Right hindlimb (tissue), 1 donor: ENCODE data around the gene DIS3.
"Not testable (repeated sequence)": the region's sequence is repeated elsewhere in the genome, so short reads cannot be mapped to it uniquely, and the experiment has no call there.

ENCODE experiments used
- DNase-seq: peaks from one replicate; pipeline ENCODE4 v3.0.0-alpha.2; 2018

The DIS3 gene

GRCh38 chr13:72781451-72782439, at the start of gene DIS3, which contains the start of gene PIBF1:
Gene DIS3 (minus strand): TSS chr13:72781900. CDS start chr13:72781832, 68 bp downstream.
Gene PIBF1 (plus strand): TSS chr13:72782133. CDS start chr13:72783470, 1,337 bp downstream.
- peak; percentile 99 for DNase-seq

- DNase-seq = no peak
These were observed 42.0 kb upstream of the DIS3 start for GRCh38 chr13:72823724-72824123.

- no peak for DNase-seq
These were observed 41.4 kb upstream of the DIS3 start for GRCh38 chr13:72823081-72823480.

- DNase-seq = no peak
These were observed 39.2 kb upstream of the DIS3 start for GRCh38 chr13:72820898-72821279.

GRCh38 chr13:72820156-72820897, 38.6 kb upstream of the DIS3 start:
- no peak for DNase-seq

GRCh38 chr13:72808917-72809500, 27.3 kb upstream of the DIS3 start:
- no peak for DNase-seq

GRCh38 chr13:72806514-72806913, 24.8 kb upstream of the DIS3 start:
- DNase-seq = not testable (repeated sequence)

- DNase-seq = no peak
These were observed 24.1 kb upstream of the DIS3 start for GRCh38 chr13:72805676-72806346.

- no peak for DNase-seq
These were observed 22.6 kb upstream of the DIS3 start for GRCh38 chr13:72804301-72804700.

- DNase-seq = no peak
These were observed 17.1 kb upstream of the DIS3 start for GRCh38 chr13:72798817-72799216.

GRCh38 chr13:72792640-72793039, 10.9 kb upstream of the DIS3 start:
- no peak for DNase-seq

- DNase-seq = no peak
These were observed 7.1 kb upstream of the DIS3 start for GRCh38 chr13:72788831-72789230.

GRCh38 chr13:72784679-72785078, 3.0 kb upstream of the DIS3 start:
- not testable (repeated sequence) for DNase-seq

GRCh38 chr13:72782717-72783116, 1.0 kb upstream of the DIS3 start:
- DNase-seq = no peak

- DNase-seq = no peak
These were observed 7.7 kb downstream of the DIS3 start for GRCh38 chr13:72774019-72774418.

- no peak for DNase-seq
These were observed 18.3 kb downstream of the DIS3 start for GRCh38 chr13:72763411-72763810.

- DNase-seq = no peak
These were observed 21.5 kb downstream of the DIS3 start for GRCh38 chr13:72760189-72760588.

GRCh38 chr13:72757792-72758535, 23.7 kb downstream of the DIS3 start:
- no peak for DNase-seq

GRCh38 chr13:72754111-72754510, 27.6 kb downstream of the DIS3 start:
- DNase-seq = no peak

GRCh38 chr13:72751220-72751619, 30.5 kb downstream of the DIS3 start:
- DNase-seq = no peak

GRCh38 chr13:72745260-72745659, 36.4 kb downstream of the DIS3 start:
- no peak for DNase-seq

- no peak for DNase-seq
These were observed 41.7 kb downstream of the DIS3 start for GRCh38 chr13:72740015-72740414.
